Neural crest cell (in vitro differentiated cells): Measurements from ENCODE around the gene C17orf58. TPM values are rescaled to one million over a fixed set of nuclear protein-coding genes. Genes with fewer than 3 reads are reported as not detected.

ENCODE experiments used
- DNase-seq: peaks from one replicate; pipeline ENCODE4 v3.0.0; 2021; ENCODE audit warnings: low read depth, mixed read lengths, low spot score
- H3K27ac Mint-ChIP-seq: one replicate; pipeline ENCODE4 v1.8.0; 2021; ENCODE audit warnings: mild to moderate bottlenecking, mixed read lengths; ENCODE audit not compliant: unreplicated experiment
- H3K27me3 Mint-ChIP-seq: 2 replicates; pipeline ENCODE4 v1.8.0; 2021; ENCODE audit warnings: low read depth, mild to moderate bottlenecking, mixed read lengths
- H3K36me3 Mint-ChIP-seq: 2 replicates; pipeline ENCODE4 v1.8.0; 2021; ENCODE audit warnings: low read depth, mild to moderate bottlenecking, mixed read lengths
- H3K4me1 Mint-ChIP-seq: 2 replicates; pipeline ENCODE4 v1.8.0; 2021; ENCODE audit warnings: mixed read lengths
- H3K4me3 Mint-ChIP-seq: one replicate; pipeline ENCODE4 v1.8.0; 2021; ENCODE audit warnings: mild to moderate bottlenecking, mixed read lengths
- H3K9me3 Mint-ChIP-seq: 2 replicates; pipeline ENCODE4 v1.8.0; 2021; ENCODE audit warnings: mixed read lengths
- CTCF ChIP-seq: fragments of 200-600 bp; sonication (generic); conservative IDR thresholded peaks from 2 replicates; pipeline ENCODE4 v1.5.0; 2021; ENCODE audit warnings: antibody characterized with exemption, mild to moderate bottlenecking
- total RNA-seq: library from RNA; stranded (reverse); gene quantifications from 2 replicates; pipeline ENCODE4 v1.2.1, GENCODE V29; 2021

The C17orf58 gene
- total RNA-seq, 1 donor from 2014 or later = 16.4 TPM

GRCh38 chr17:67950945-67951344 is 45.3 kb downstream of the C17orf58 start:
- no peak overlapping the region for H3K4me3 Mint-ChIP-seq
- H3K36me3 Mint-ChIP-seq = peaks cover 14% of the 10 kb centered on the region
- no peaks in the 10 kb centered on the region for H3K27me3 Mint-ChIP-seq
- no peak for DNase-seq
- H3K9me3 Mint-ChIP-seq = no peaks in the 10 kb centered on the region
- no peak for TF ChIP-seq CTCF
- no peaks in the 10 kb centered on the region for H3K4me1 Mint-ChIP-seq
- H3K27ac Mint-ChIP-seq = no peak overlapping the region

GRCh38 chr17:67947325-67947813 is 48.9 kb downstream of the C17orf58 start:
- Mint-ChIP-seq H3K36me3 (peaks cover 16% of the 10 kb centered on the region), H3K9me3 (no peaks in the 10 kb centered on the region), H3K27me3 (no peaks in the 10 kb centered on the region), H3K4me3 (no peak overlapping the region), H3K27ac (no peak overlapping the region), H3K4me1 (no peaks in the 10 kb centered on the region)
- DNase-seq = no peak
- no peak for TF ChIP-seq CTCF

- H3K36me3 Mint-ChIP-seq = peaks cover 18% of the 10 kb centered on the region
- no peaks in the 10 kb centered on the region for H3K27me3 Mint-ChIP-seq
- H3K4me1 Mint-ChIP-seq = no peaks in the 10 kb centered on the region
- no peak overlapping the region for H3K27ac Mint-ChIP-seq
- H3K4me3 Mint-ChIP-seq = no peak overlapping the region
- H3K9me3 Mint-ChIP-seq = no peaks in the 10 kb centered on the region
- DNase-seq = no peak
- no peak for TF ChIP-seq CTCF
Measured at GRCh38 chr17:67946513-67946912, 49.8 kb downstream of the C17orf58 start.

- Mint-ChIP-seq H3K27ac (no peak overlapping the region), H3K4me3 (no peak overlapping the region), H3K27me3 (no peaks in the 10 kb centered on the region), H3K9me3 (no peaks in the 10 kb centered on the region), H3K4me1 (no peaks in the 10 kb centered on the region), H3K36me3 (peaks cover 18% of the 10 kb centered on the region)
- TF ChIP-seq CTCF = no peak
- no peak for DNase-seq
Measured at GRCh38 chr17:67944035-67944434, 52.2 kb downstream of the C17orf58 start.

DNA sequence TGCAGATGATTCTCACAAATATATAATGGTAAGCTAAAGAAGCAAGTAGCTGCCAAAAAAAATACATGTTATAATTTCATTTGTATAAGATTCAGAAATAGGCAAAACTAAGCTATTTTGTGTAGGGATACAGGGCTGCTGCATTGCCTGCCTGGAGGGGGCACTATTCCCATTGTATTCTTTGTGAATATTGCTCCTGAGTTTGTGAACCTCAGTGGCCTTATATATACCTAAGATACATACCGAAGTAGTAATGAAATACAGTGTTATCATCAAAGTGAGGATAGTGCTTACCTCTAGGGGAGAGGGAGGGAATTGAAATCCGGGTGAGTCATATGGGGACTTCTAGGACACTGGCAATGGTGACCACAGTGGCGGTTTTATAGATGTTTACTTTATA is 53.5 kb downstream of the C17orf58 start:
- no peak overlapping the region for H3K27ac Mint-ChIP-seq
- no peaks in the 10 kb centered on the region for H3K9me3 Mint-ChIP-seq
- H3K4me1 Mint-ChIP-seq = no peaks in the 10 kb centered on the region
- H3K27me3 Mint-ChIP-seq = no peaks in the 10 kb centered on the region
- peaks cover 12% of the 10 kb centered on the region for H3K36me3 Mint-ChIP-seq
- DNase-seq = no peak
- no peak overlapping the region for H3K4me3 Mint-ChIP-seq
- peak; percentile 52 for TF ChIP-seq CTCF

Other genes with a start within 250 kb of the C17orf58 start
- gene BPTF, start 171.0 kb downstream of the C17orf58 start, total RNA-seq = 158 and 161 TPM in 2 replicates
- gene KPNA2, start 39.3 kb upstream of the C17orf58 start, total RNA-seq = 376 and 397 TPM in 2 replicates